GM23248 (cell line): ENCODE data around the gene PARVA.

Experiments
- EZH2 ChIP-seq: fragments of 200-600 bp; sonication (generic); IDR thresholded peaks from 2 replicates; pipeline ENCODE4 v1.6.1; 2018; ENCODE audit warnings: antibody characterized with exemption, mild to moderate bottlenecking; ENCODE audit not compliant: insufficient read depth, poor library complexity, severe bottlenecking
- EZH2phosphoT487 ChIP-seq: fragments of 200-600 bp; sonication (generic); IDR thresholded peaks from 2 replicates; pipeline ENCODE4 v1.6.1; 2018; ENCODE audit warnings: antibody characterized with exemption, moderate library complexity, mild to moderate bottlenecking, low read depth; ENCODE audit not compliant: insufficient read depth

- TF ChIP-seq EZH2 (no peak), EZH2phosphoT487 (no peak)
These were observed 132.0 kb downstream of the PARVA start for GRCh38 chr11:12509371-12509770.
